A673 (cell line): ENCODE results near the gene RPS6KA3.

Experiments
- EZH2 ChIP-seq: fragments of 200-600 bp; sonication (generic); IDR thresholded peaks from 2 replicates; pipeline ENCODE4 v1.6.1; 2017; ENCODE audit warnings: borderline replicate concordance, low read depth, mild to moderate bottlenecking, mixed read lengths, antibody characterized with exemption, low read length; ENCODE audit not compliant: poor library complexity, severe bottlenecking
- TF ChIP-seq, protein P1 (sequence below): fragments of 300-800, 200-600 bp; sonication (generic); conservative IDR thresholded peaks from 2 replicates; pipeline ENCODE4 v1.5.1; 2017; ENCODE audit warnings: low read depth, mild to moderate bottlenecking, antibody characterized with exemption, low read length, moderate library complexity, mixed read lengths

DNA sequence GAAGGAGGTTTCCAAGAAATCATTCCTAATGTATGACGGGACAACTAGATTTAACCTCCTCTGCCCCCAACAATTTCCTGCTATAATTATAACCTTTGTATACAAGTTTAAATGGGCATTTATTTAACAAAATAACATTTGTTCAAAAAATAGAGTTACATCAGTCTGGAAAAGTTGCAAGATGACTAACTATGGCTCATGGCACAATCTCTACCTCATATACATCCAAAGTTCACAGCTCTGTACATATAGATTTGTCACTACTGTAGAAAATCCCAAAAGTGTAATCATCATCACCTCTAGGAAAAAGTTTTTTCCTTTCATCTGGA is 3.8 kb upstream of the RPS6KA3 start:
- TF ChIP-seq, protein P1, sequence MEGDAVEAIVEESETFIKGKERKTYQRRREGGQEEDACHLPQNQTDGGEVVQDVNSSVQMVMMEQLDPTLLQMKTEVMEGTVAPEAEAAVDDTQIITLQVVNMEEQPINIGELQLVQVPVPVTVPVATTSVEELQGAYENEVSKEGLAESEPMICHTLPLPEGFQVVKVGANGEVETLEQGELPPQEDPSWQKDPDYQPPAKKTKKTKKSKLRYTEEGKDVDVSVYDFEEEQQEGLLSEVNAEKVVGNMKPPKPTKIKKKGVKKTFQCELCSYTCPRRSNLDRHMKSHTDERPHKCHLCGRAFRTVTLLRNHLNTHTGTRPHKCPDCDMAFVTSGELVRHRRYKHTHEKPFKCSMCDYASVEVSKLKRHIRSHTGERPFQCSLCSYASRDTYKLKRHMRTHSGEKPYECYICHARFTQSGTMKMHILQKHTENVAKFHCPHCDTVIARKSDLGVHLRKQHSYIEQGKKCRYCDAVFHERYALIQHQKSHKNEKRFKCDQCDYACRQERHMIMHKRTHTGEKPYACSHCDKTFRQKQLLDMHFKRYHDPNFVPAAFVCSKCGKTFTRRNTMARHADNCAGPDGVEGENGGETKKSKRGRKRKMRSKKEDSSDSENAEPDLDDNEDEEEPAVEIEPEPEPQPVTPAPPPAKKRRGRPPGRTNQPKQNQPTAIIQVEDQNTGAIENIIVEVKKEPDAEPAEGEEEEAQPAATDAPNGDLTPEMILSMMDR, result no peak
- no peak for TF ChIP-seq EZH2
